Smooth muscle cell (in vitro differentiated cells): ENCODE results near the gene PTPN4. TPM values are rescaled to one million over a fixed set of nuclear protein-coding genes. Genes with fewer than 3 reads are reported as not detected.

ENCODE experiments used
- DNase-seq: peaks from one replicate; lab custom pipeline; 2025; ENCODE audit not compliant: unreplicated experiment; lab: John Stamatoyannopoulos, UW
- H2AFZ ChIP-seq: fragments of 200-600 bp; sonication (generic); 2 replicates; pipeline ENCODE4 v1.6.0; 2016; ENCODE audit warnings: antibody characterized with exemption, low read depth, mild to moderate bottlenecking
- H3F3A ChIP-seq: fragments of 200-600 bp; sonication (generic); 2 replicates; pipeline ENCODE4 v1.6.0; 2017; ENCODE audit warnings: antibody characterized with exemption, low read depth
- H3K27ac ChIP-seq: fragments of 200-600 bp; sonication (generic); 2 replicates; pipeline ENCODE4 v1.5.1; 2016; ENCODE audit warnings: low read depth, mild to moderate bottlenecking
- H3K27me3 ChIP-seq: fragments of 200-600 bp; sonication (generic); 2 replicates; pipeline ENCODE4 v1.6.1; 2016; ENCODE audit warnings: low read depth, mild to moderate bottlenecking
- H3K36me3 ChIP-seq: fragments of 200-600 bp; sonication (generic); 2 replicates; pipeline ENCODE4 v1.5.1; 2016; ENCODE audit warnings: low read depth
- H3K4me1 ChIP-seq: fragments of 200-600 bp; sonication (generic); 2 replicates; pipeline ENCODE4 v1.5.1; 2016; ENCODE audit warnings: low read depth
- H3K4me2 ChIP-seq: fragments of 200-600 bp; sonication (generic); 2 replicates; pipeline ENCODE4 v1.6.0; 2016; ENCODE audit warnings: mild to moderate bottlenecking
- H3K4me3 ChIP-seq: fragments of 200-600 bp; sonication (generic); 2 replicates; pipeline ENCODE4 v1.5.1; 2016; ENCODE audit warnings: mild to moderate bottlenecking
- H3K79me2 ChIP-seq: fragments of 200-600 bp; sonication (generic); 2 replicates; pipeline ENCODE4 v1.6.0; 2016; ENCODE audit warnings: low read depth, mild to moderate bottlenecking
- H3K9ac ChIP-seq: fragments of 200-600 bp; sonication (generic); 2 replicates; pipeline ENCODE4 v1.6.0; 2016; ENCODE audit warnings: low read depth
- H3K9me3 ChIP-seq: fragments of 200-600 bp; sonication (generic); replicated peaks from 2 replicates; pipeline ENCODE4 v1.5.1; 2016; ENCODE audit warnings: low read depth
- H4K20me1 ChIP-seq: fragments of 200-600 bp; sonication (generic); 2 replicates; pipeline ENCODE4 v1.6.0; 2016; ENCODE audit warnings: low read depth
- CTCF ChIP-seq: fragments of 200-600 bp; sonication (generic); IDR thresholded peaks from 2 replicates; pipeline ENCODE4 v1.5.1; 2017; ENCODE audit warnings: borderline replicate concordance, mild to moderate bottlenecking, antibody characterized with exemption; ENCODE audit not compliant: insufficient read depth, poor library complexity, severe bottlenecking
- WGBS: methylation state at CpG from one replicate; pipeline ENCODE4 v1.1.7; 2016; ENCODE audit warnings: low lambda C conversion rate; 5-methylcytosine and 5-hydroxymethylcytosine counted together
- polyA plus RNA-seq: library from polyadenylated mRNA; unstranded; fragments of >200 nt; fragmentation: Nextera tagmentation; extraction: Ambion mirVana; gene quantifications from 2 replicates; pipeline ENCODE4 v1.2.1, GENCODE V29; 2016
- total RNA-seq: library from RNA; depleted of rRNA; stranded (reverse); fragments of >200 nt; gene quantifications from 2 replicates; pipeline ENCODE4 v1.2.3, GENCODE V29; 2014

The PTPN4 gene
- total and polyA plus RNA-seq, 2 experiments from 2014 or later: 9.7 to 26.2 TPM

- 79% methylated on average over 5 of the region's 5 CpGs for WGBS
- no peak for TF ChIP-seq CTCF
Measured at GRCh38 chr2:119721462-119721861, 38.3 kb upstream of the PTPN4 start.

GRCh38 chr2:119721904-119722303 is 37.8 kb upstream of the PTPN4 start:
- H3K4me2 ChIP-seq: no peak overlapping the region
- WGBS: 86% methylated on average over 4 of the region's 4 CpGs

More at GRCh38 chr2:119721462-119721861, 38.3 kb upstream of the PTPN4 start:
- no peaks in the 10 kb centered on the region for H3K4me1 ChIP-seq
- H3K4me2 ChIP-seq: no peak overlapping the region
- no peaks in the 10 kb centered on the region for H4K20me1 ChIP-seq
- H3K36me3 ChIP-seq: no peaks in the 10 kb centered on the region
- H3K9ac ChIP-seq: no peak overlapping the region
- no peaks in the 10 kb centered on the region for H3F3A ChIP-seq
- no peaks in the 10 kb centered on the region for H3K79me2 ChIP-seq
- H2AFZ ChIP-seq: no peak overlapping the region
- no peak overlapping the region for H3K4me3 ChIP-seq
- H3K9me3 ChIP-seq: no peaks in the 10 kb centered on the region
- H3K27ac ChIP-seq: no peak overlapping the region
- DNase-seq: no peak
- H3K27me3 ChIP-seq: no peaks in the 10 kb centered on the region

GRCh38 chr2:119723186-119723585 is 36.5 kb upstream of the PTPN4 start:
- Histone ChIP-seq H3K4me3 (no peak overlapping the region), H3K4me1 (no peaks in the 10 kb centered on the region), H2AFZ (no peak overlapping the region), H4K20me1 (no peaks in the 10 kb centered on the region), H3K9me3 (no peaks in the 10 kb centered on the region), H3K9ac (no peak overlapping the region), H3K79me2 (no peaks in the 10 kb centered on the region), H3K36me3 (no peaks in the 10 kb centered on the region), H3K4me2 (no peak overlapping the region), H3F3A (no peaks in the 10 kb centered on the region), H3K27ac (no peak overlapping the region), H3K27me3 (no peaks in the 10 kb centered on the region)
- DNase-seq: no peak
- WGBS: 89% methylated on average over 8 of the region's 8 CpGs
- no peak for TF ChIP-seq CTCF

More at GRCh38 chr2:119721904-119722303, 37.8 kb upstream of the PTPN4 start:
- no peak for DNase-seq
- no peaks in the 10 kb centered on the region for H3F3A ChIP-seq
- H3K4me3 ChIP-seq: no peak overlapping the region
- H2AFZ ChIP-seq: no peak overlapping the region
- H3K27ac ChIP-seq: no peak overlapping the region
- no peaks in the 10 kb centered on the region for H3K4me1 ChIP-seq
- no peaks in the 10 kb centered on the region for H3K36me3 ChIP-seq
- no peaks in the 10 kb centered on the region for H3K27me3 ChIP-seq
- no peaks in the 10 kb centered on the region for H3K9me3 ChIP-seq
- no peak for TF ChIP-seq CTCF
- no peaks in the 10 kb centered on the region for H3K79me2 ChIP-seq
- no peaks in the 10 kb centered on the region for H4K20me1 ChIP-seq
- H3K9ac ChIP-seq: no peak overlapping the region

GRCh38 chr2:119723784-119724467 is 35.8 kb upstream of the PTPN4 start:
- no peaks in the 10 kb centered on the region for H3K9me3 ChIP-seq
- WGBS: 81% methylated on average over 10 of the region's 10 CpGs
- no peaks in the 10 kb centered on the region for H3K4me1 ChIP-seq
- no peaks in the 10 kb centered on the region for H3K79me2 ChIP-seq
- H3K27me3 ChIP-seq: no peaks in the 10 kb centered on the region
- no peak overlapping the region for H3K4me2 ChIP-seq
- no peaks in the 10 kb centered on the region for H3K36me3 ChIP-seq
- DNase-seq: no peak
- no peak overlapping the region for H2AFZ ChIP-seq
- H3K4me3 ChIP-seq: no peak overlapping the region
- no peak for TF ChIP-seq CTCF
- no peaks in the 10 kb centered on the region for H3F3A ChIP-seq
- H3K9ac ChIP-seq: no peak overlapping the region
- H4K20me1 ChIP-seq: no peaks in the 10 kb centered on the region
- no peak overlapping the region for H3K27ac ChIP-seq
